NB4 (cell line): ENCODE data around the gene GRIN2A.

Experiments used
- DNase-seq: peaks from one replicate; pipeline ENCODE4 v3.0.0; 2010; ENCODE audit warnings: low read depth
- H3K4me3 ChIP-seq: one replicate; pipeline ENCODE4 v1.5.1; 2011; ENCODE audit warnings: mild to moderate bottlenecking, low read depth, low read length, moderate library complexity
- CTCF ChIP-seq: IDR thresholded peaks from one replicate; pipeline ENCODE4 v1.5.1; 2012; ENCODE audit warnings: low read depth, low read length
- MAX ChIP-seq: IDR thresholded peaks from 2 replicates; pipeline ENCODE4 v1.6.1; 2011; ENCODE audit warnings: low read depth, low read length
- MYC ChIP-seq: IDR thresholded peaks from 2 replicates; pipeline ENCODE4 v1.6.1; 2011; ENCODE audit warnings: low read depth, low read length
- POLR2A ChIP-seq: IDR thresholded peaks from 2 replicates; pipeline ENCODE4 v1.6.1; 2011; ENCODE audit warnings: mild to moderate bottlenecking; ENCODE audit not compliant: insufficient read length; ENCODE audit errors: extremely low read depth

Gene GRIN2A

GRCh38 chr16:9969580-9969979 lies 212.6 kb downstream of the GRIN2A start:
- no peak overlapping the region for H3K4me3 ChIP-seq
- no peak for DNase-seq
- TF ChIP-seq MYC (no peak), POLR2A (no peak), MAX (no peak), CTCF (no peak)

- peak; percentile 3 for DNase-seq
- TF ChIP-seq MYC = no peak
- no peak for TF ChIP-seq MAX
- no peak for TF ChIP-seq POLR2A
- no peak for TF ChIP-seq CTCF
- no peak overlapping the region for H3K4me3 ChIP-seq
Measured at GRCh38 chr16:9966569-9967157, 215.6 kb downstream of the GRIN2A start.

GRCh38 chr16:9965079-9965478 lies 217.1 kb downstream of the GRIN2A start:
- no peak for TF ChIP-seq MYC
- no peak for TF ChIP-seq CTCF
- TF ChIP-seq POLR2A = no peak
- DNase-seq = no peak
- no peak overlapping the region for H3K4me3 ChIP-seq

DNA sequence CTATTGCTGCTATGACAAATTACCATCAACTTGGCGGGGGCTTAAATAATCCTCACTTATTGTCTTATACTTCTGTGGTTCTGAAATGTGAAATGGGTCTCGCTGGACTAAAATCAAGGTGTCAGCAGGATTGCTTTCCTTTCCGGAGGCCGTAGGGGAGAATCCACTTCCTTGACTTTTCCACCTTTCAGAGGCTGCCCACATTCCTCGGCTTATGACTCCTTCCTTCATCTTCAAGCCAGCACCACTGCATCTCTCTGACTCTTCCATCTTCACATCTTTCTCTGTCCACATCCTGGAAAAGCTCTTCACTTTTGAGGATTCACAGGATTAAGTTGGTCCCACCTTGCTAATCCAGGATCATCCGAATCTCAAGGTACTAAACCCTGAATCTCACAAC lies 217.8 kb downstream of the GRIN2A start:
- TF ChIP-seq CTCF (no peak), MAX (no peak)
- no peak for DNase-seq
- no peak overlapping the region for H3K4me3 ChIP-seq

- no peak for TF ChIP-seq CTCF
- no peak for TF ChIP-seq MYC
- TF ChIP-seq POLR2A = no peak
- TF ChIP-seq MAX = no peak
- H3K4me3 ChIP-seq = no peak overlapping the region
- DNase-seq = no peak
Measured at GRCh38 chr16:9957433-9957832, 224.8 kb downstream of the GRIN2A start.

DNA sequence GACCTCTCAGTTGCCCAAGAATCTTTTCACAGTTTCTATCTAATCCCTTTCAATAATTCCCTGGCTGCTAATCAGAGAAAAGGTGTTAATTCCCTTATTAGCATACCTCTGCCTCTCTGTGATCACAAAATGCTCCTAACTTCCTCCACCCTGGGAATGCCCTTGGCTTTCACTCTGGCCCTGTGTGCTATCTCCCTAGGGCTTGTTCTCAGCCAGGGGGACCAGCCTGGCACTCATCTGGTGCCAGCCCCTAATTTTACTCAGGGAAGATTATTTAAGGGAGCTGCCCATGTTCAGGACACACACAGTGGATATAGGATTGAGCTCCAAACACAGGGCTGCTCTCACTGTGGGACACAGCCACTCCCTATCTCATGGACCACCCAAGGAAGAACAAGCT lies 225.2 kb downstream of the GRIN2A start:
- TF ChIP-seq MYC (no peak), POLR2A (no peak), CTCF (no peak), MAX (no peak)
- no peak for DNase-seq
- no peak overlapping the region for H3K4me3 ChIP-seq
